GM18502 (cell line): ENCODE results near the gene SLC25A21.
"Not testable (repeated sequence)": the region's sequence is repeated elsewhere in the genome, so short reads cannot be mapped to it uniquely, and the experiment has no call there.

Source experiments
- ATAC-seq: cut with Tn5 transposase; IDR thresholded peaks from one replicate; pipeline ENCODE4 v1.9.1; 2021; ENCODE audit warnings: mild to moderate bottlenecking; ENCODE audit not compliant: unreplicated experiment, poor library complexity

The SLC25A21 gene

GRCh38 chr14:37147310-37147880, 25.0 kb downstream of the SLC25A21 start:
- no peak for ATAC-seq

- ATAC-seq = not testable (repeated sequence)
Measured at GRCh38 chr14:37146438-37146837, 26.0 kb downstream of the SLC25A21 start.

DNA sequence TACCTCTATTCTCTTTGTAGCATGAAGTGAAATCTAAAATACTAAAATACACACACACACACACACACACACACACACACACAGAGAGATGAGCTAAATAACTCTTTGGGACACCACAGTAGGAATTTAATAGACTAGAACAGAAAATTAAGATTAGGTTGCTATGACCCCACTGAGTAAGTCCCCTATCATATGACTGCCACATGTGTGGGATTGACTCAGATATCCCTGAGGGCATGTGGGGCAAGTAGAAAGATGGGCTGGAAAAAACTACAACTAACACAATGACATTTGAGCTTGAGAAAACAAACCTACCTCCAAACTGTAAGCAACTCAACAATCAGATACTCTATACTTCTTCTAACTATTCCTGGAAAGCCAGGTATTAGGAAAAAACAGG, 27.0 kb downstream of the SLC25A21 start:
- no peak for ATAC-seq

DNA sequence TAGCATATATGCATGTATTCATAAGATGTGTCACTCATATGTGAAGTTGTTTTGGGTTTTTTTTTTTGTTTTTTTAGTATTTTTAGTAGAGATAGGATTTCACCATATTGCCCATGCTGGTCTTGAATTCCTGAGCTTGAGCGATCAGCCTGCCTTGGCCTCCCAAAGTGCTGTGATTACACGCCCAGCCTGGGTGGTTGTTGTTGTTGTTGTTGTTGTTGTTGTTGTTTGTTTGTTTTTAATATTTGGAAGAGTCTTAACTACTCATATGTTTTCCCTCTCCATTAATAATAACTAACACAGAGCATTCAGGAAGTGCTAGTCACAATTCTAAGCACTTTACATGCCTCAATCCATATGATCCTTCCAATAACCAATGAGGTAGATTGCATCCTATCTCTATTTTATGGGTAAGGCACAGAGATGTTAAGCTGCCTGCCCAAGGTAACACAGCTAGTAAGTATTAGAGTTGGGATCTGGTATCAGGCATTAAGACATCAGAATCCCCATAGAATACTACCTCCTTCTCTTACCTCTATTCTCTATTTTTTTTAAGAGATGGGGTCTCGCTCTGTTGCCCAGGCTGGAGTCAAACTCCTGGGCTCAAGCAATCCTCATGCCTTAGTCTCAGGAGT, 27.6 kb downstream of the SLC25A21 start:
- no peak for ATAC-seq

DNA sequence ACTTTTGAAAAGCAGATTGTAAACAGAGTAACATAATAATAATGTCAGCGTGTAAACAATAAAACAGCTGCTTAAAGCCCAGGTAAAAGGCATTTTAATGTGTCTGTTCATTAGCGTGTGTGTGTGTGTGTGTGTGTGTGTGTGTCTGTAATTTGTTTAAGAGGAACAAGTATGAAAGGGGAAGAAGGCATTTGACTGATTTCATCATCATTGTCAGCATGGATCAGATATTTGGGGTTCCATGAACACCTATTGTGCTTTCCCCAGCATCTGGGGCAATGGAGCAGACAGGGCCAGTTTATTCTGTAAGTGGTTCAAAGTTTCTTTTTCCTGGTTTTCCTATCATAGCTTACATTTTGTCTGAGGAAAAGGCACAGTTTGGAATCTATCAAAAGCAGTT, 28.9 kb downstream of the SLC25A21 start:
- ATAC-seq = no peak

GRCh38 chr14:37142835-37143401, 29.5 kb downstream of the SLC25A21 start:
- ATAC-seq = no peak

- ATAC-seq = no peak
Measured at GRCh38 chr14:37140176-37140575, 32.2 kb downstream of the SLC25A21 start.

- no peak for ATAC-seq
Measured at GRCh38 chr14:37139710-37140109, 32.7 kb downstream of the SLC25A21 start.

GRCh38 chr14:37138898-37139297, 33.5 kb downstream of the SLC25A21 start:
- no peak for ATAC-seq

DNA sequence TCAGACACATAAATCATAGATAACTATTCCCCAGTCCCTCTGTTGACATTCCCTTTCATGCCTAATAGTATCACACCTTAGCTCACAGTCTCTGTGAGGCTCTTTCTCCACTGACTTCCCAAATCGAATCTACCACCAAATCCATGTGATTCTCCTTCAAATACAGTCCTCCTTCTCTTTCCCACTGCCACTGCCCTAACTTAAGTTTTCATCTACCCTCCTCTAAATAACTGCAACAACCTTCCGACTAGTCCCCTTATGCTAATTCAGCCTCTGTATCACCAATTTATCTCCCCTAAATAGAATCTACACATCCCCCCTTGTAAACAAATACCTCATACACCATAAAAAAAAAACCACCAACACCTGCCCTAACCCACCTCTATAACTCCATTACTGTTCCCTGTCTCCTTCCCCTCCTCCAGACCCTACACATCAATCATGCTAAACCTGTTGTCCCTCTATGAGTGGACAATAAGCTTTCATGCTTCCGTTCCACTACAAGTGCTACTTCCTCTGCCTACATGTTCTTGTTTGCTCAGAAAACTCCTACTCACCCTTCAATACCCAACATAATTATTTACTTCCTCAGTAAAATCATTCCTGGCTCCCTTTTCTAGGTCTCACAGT, 39.0 kb downstream of the SLC25A21 start:
- no peak for ATAC-seq

DNA sequence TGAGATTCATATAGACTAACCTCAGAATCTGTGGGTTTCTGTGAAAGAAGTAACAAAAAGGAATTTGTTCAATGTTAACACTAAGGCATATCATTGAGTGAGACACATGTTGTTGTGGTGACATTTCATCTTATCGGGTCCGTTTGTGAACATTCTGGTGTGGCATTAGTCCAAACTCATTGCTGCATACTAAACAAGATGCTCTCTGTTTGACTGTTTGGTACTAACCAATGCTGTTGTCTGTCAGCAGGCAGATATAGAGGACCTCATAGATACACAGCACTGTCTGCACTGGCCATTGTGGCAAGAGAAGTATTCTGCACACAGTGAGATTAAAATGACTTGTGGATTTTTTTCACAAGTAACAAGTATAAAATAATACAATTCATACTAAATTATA, 41.2 kb downstream of the SLC25A21 start:
- no peak for ATAC-seq

DNA sequence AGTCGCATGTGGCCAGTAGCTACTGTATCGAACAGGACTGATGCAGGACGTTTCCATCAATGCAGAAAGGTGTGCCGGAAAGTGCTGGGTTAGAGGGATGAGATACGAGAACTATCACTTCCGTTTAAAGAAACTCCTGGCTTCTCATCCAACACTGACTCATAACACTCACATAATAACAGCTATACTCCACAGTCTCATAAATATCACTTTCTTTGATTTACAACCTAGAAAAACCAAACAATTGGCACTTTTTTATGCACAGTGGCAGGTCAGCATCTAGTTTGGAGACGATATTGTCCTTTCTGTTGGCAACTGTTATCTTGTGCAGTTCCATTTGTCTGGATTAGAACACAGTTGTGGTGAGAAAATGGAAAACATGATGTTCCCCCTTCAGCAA, 43.4 kb downstream of the SLC25A21 start:
- no peak for ATAC-seq

GRCh38 chr14:37124614-37125013, 47.8 kb downstream of the SLC25A21 start:
- ATAC-seq = no peak

DNA sequence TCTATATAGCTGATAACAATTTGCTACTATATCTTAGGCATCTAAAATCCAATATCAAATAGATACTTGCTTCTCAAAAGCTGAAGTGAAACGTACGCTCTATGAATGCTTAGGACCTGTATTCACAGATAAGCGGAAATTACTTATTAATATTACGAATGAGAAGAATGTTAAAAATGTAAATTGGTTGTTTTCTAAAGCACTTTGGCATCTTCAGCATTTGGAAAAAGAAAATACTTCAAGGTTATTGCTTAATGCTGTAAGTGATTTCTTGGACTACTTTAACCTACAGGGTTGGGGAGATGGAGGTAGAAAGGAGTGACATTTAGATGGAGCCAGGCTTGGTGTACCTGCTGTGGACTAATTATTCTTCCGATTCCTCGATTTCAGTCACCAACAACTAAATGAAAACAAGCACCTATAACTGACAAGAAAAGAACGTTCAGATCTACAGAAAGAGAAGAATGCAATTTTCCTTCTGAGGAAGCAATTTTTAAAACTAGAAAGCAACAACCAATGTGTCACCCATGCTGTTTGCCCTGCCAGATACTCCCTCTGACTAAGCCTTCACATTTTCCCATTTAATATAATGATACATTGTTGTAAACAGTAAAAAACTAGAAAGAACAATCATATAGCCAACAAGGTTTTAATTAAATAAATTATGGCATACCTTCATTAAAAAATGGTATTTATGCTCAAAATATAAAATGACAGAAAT, 49.3 kb downstream of the SLC25A21 start:
- ATAC-seq = no peak

- ATAC-seq = no peak
Measured at GRCh38 chr14:37122288-37122687, 50.1 kb downstream of the SLC25A21 start.

DNA sequence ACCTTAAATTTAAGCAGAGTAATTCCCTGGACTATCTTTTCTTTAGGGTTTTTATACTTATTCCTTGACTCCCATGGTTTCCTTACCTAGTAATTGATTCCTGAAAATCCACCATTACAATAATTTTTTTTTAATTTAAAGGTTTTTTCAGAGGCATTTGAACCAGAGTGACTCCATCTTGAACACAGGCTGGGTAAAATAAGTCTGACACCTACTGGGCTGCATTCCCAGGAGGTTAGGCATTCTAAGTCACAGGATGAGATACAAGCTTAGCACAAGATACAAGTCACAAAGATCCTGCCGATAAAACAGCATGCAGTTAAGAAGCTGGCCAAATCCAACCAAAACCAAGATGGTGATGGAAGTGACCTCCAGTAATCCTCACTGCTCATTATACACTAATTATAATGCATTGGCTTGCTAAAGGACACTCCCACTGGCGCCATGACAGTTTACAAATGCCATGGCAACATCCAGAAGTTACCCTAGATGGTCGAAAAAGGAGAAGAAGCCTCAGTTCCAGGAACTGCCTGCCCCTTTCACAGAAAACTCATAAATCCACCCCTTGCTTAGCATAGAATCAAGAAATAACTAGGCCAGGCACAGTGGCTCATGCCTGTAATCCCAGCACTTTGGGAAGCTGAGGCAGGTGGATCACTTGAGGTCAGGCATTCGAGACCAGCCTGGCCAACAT, 53.6 kb downstream of the SLC25A21 start:
- no peak for ATAC-seq

DNA sequence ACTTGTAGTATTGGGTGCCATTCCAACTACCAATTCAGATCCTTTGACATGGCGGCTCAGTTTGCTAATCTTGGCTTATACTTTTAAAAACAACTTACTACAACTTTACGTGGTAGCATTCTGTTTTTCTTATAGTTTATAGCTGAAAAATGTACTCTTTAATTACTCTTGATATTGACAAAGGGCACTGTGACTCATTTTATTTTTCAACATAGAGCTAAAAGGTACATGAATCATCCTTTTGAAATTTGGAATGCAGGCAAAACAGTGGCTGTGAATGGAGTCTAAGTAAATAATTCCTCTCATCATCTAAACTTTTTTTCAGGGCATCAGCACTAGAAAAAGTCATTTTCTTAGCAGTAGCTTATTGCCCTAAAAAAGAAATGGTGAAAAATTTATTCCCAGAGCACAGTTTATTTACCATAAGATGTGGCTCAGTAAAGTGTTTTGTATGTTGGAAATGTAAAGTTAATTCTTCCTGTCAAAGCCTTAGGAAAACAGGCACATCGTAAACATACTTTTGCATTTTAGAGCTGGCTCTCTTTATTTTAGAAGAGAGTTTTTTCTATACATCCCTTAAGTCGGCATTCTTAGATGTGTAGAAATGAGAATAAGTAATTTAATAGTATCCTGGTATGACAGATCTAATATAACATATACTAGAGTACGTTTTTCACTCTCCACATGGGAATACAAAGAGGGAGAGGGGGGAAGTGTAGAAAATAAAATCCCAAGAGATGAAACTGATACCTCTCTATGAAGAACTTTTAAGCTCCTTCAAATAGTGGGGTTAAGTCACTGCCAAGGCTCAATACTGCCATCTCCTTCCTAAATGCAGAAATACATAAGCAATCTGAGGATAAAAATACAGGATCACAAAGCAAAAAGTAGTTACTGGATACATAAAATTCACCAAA, 55.2 kb downstream of the SLC25A21 start:
- ATAC-seq = no peak

DNA sequence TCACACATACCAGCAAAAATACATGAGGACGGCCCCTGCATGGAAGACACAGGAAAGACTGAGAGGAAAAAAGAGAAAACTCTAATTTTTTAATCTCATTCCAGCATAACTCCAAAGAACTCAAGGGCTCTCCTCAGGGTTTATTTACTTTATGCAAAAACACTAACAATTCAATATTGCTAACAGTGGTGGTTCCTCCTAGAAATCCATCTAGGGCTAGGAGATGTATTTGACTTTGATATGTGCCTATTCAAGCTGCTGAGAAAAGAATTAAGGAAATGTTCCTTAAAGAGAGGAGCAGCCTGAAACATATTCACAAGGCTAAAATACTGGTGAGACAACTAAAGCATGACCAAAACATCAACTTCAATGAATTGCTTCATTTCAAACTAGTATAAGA, 57.0 kb downstream of the SLC25A21 start:
- ATAC-seq = no peak

GRCh38 chr14:37114559-37114958, 57.8 kb downstream of the SLC25A21 start:
- no peak for ATAC-seq
